Central memory CD4-positive, alpha-beta T cell (primary cell): ENCODE results near the gene PCGF5.
"Not testable (repeated sequence)": the region's sequence is repeated elsewhere in the genome, so short reads cannot be mapped to it uniquely, and the experiment has no call there.

Experiments
- DNase-seq: peaks from one replicate; pipeline ENCODE4 v3.0.0; 2022

The PCGF5 gene

DNA sequence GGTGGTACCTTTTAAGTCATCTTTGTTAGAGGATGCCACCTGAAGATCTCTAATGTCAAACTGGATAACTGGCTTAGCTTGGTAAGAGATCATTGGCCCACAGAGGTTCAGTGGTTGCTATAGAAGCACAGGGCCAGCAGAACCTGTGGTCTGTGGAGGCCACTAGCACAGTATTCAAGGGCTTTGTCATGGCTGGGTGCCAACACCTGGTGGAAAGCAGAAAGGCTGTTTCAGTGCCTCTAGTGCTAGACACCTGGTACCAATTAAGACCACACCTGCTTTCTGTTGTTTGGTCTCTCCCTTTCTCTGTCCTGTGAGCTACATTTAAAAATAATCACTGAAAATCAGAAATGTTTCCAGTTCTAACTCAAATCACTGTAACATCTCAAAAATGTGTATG, 10.0 kb upstream of the PCGF5 start:
- peak; percentile 20 for DNase-seq

DNA sequence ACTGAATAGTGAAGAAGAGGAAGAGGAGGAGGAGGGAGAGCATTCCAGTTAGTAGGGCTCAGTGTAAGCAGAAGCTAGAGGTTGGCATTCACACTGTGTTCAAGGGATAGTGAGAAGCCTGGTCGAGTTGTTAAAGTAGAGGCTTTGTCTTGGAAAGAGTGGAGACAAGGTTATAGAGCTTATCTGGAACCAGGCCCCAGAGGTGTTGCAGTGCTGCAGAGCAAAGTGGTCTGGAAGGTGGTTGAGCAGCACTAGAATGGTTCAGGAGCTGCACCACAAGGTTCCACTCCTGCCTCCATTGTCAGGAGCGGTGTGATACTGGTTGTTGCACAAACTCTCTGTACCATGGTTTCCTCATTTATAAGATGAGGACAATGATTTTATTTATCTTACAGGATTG, 8.8 kb upstream of the PCGF5 start:
- DNase-seq: no peak

DNA sequence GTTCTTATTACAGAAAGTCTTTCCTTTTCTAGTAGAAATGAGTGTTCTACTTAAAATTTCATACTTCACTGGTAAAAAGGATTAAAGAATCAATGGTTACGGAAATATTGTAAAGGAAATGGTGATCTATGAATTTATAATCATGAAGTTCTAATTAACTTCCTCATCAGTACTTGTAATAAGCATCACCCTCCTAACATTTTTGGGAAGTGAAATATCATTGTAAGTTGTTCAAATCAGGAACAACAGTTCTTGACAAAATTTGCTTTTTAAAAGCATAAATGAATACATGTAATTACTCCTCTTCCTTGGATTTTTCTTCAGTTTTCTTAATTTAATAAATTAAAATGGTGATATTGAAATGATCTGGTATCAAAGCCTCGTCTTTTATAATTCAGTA, 5.6 kb upstream of the PCGF5 start:
- DNase-seq: no peak

DNA sequence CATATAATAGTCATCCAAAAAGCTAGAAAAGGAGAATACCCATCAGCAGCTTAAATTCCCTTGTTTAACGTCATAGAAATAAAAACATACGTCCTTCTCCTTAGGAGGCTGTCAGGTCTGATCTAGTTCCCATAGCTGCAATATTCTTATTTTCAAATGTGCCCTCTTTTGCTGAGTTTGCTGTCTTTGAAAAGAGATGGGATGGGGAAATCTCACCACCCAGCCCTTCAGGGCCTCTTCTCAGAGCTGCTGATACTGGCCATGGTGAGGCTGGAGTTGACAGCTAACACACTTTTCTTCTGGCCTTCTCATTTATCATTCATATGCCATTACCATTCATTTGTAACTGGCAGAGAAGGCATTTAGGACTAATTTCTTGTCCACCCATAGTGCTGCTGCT, 5.1 kb upstream of the PCGF5 start:
- no peak for DNase-seq

DNA sequence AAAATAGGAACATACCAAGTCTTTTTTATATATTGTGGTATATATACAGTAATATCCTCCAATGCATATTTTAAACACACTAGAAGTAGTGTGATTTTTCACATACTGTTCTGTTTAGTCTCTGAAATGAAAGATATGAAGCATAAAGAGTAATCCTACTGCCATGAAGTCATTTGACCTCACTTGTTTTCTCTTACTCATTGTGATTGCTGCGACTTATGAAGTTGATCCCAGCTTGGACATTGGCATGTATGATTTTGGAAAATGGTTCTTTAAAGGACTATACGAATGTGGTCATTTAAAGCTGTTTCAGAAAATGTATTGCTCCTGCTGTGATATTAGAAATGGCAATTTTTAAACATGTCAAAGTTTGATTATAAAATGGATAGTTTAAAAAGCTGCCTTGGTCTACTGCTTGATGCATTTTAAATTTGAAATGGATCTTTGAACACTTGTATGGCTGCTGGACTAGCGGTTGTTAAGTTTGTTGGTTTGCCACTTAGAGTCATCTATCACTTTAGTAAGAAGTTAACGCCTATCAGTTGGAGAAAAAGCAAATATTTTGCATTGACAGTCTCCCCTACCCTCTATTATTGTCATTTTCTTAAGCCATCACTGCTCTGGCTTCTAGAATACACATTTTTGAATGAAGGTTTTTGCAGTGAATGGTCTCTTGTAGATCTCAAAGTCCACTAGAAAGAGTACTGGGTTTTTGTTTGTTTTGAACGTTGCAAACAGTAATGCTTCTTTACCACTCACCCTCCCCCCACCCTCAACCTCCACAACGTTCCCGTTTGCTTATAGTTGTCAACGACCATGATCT, 881 bp upstream of the PCGF5 start:
- DNase-seq: no peak

DNA sequence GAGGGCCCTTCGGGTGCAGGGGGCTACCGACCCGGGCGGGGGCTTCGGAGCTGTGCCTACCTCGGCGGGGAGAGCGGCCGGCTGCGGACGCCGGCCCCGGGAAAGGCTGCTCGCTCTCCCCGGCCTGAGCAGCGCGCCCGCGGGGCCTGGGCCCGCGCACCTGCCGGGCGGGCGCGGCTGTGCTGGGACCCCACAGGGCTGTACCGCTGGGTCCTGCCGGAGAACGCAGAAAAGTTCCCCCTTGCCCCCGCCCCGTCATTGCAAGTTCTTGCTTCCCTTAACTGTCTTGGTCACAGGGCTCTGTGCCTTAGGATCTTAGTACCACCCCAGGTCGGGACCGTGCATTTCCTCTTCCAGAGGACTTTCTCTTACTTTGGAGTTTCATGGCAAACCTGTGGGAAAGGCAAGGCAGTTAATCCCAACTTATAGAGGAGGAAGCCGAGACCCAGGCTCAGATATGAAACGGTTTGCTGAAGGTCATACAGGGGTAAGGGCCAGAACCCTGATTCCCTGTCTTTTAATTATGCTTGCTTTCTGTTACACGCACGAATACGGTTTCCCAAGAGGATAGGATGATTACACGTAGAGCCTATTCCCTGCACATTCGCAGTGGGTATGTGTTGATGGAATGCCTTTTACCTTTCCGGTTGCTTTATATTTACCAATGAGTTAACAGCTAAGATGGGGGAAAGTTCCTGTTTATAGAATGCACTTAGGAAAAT, 652 bp downstream of the PCGF5 start:
- DNase-seq: peak; percentile 16

DNA sequence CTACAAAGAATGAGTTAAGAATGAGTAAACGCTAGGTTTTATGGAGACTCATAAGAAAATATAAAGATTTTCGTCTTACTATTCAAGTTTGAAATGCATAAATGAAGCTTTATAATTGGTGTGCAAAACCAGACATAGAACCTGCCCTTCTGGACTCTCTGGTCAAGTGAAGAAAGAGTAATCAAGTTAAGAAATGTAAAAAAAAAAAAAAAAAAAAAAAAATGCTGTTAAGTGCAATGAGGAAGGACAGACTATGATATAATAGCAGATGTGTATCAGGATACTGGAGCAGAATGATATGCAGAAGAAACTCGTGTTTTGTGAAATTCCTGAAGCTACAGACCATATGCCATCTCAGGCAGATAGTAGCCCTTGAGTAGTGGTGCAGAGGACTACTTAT, 5.6 kb downstream of the PCGF5 start:
- DNase-seq: no peak

DNA sequence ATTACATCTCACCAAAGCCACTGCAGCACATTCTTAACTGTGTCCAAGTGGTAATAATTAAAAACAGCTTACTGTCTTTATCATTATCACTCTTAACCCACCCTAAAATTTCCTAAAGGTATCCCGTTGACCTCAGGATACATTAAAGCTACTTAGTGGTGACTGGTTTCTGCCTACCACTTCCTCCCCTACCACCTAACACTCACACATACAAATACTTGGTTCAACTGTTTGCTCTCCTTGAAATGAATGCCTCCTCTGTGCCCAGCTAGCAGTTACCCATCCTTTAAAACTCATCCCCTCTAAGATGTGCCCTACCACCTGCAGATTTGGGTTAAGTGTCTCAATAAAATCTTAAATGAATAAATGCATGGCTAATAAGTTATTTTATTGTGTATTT, 7.1 kb downstream of the PCGF5 start:
- DNase-seq: no peak

DNA sequence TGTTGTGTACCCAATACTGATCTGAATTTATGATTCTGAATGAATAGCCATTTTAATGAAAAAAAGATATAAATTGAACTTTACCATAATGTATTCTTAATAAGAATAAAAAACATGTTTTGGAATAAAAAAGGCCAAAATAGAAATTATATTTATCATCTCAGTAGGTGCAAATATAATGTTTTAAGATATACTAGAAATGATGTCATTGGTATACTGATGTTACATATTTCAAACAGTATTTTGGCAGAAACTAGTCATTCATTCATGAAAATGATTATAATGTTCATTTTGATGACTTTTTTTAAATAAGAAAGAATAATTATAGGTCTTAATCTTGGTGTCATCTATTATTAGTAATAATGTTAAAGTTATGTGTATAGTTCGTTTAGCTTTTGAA, 9.2 kb downstream of the PCGF5 start:
- no peak for DNase-seq

DNA sequence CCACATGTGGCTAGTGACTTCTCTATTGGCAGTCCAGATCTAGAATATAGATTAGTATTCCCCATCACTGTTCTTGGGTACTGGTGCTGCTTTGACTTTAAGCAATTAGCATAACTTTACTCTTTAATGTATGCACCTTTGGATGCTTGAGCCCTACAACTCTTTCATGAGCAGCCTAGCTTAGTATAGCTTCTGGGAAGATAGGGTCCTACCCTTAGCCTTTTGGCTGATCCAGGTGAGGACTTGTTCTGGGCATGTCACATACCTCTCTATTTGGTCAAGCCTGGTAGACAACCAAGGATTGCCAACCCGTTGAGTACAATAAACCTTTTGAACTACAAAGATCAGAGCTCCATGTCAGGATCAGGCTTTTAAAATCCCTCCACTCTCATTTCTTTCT, 17.7 kb downstream of the PCGF5 start:
- no peak for DNase-seq

DNA sequence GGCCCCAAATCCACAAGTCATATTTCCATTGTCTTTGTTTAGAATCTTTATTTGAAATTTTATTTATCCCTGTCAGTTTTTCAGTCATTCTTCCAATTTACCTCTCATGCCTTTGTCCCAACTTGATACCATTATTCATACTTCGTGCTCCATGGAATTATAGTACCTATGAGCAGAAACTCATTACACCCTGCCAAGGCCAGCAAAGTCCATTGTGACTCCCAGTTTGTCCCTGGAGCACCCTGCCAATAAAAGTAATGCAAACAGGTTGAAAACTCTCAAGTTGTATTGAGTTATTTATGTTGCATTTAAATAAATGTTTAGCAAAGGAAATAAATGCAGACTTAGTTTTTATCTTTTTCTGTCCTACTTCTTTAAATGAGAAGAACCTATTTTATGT, 19.3 kb downstream of the PCGF5 start:
- DNase-seq: no peak

DNA sequence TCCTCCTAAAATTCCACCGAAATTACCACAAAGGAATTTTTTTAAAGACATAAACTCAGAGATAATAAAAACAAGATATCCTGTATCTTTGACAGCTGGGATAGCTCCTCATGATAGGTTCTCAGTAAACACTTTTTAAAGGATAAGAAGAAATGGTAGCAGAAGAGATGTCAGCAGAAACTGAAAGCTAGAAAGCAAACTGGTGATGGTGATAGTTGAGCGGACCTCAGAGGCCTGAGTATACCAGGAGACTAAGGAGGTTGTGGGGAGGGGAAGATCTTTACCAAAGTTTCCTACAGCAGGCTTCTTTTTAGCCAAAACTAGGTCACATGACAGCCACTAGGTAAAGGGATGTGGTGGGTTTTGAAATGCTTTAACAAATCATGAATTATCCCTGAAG, 22.5 kb downstream of the PCGF5 start:
- no peak for DNase-seq

DNA sequence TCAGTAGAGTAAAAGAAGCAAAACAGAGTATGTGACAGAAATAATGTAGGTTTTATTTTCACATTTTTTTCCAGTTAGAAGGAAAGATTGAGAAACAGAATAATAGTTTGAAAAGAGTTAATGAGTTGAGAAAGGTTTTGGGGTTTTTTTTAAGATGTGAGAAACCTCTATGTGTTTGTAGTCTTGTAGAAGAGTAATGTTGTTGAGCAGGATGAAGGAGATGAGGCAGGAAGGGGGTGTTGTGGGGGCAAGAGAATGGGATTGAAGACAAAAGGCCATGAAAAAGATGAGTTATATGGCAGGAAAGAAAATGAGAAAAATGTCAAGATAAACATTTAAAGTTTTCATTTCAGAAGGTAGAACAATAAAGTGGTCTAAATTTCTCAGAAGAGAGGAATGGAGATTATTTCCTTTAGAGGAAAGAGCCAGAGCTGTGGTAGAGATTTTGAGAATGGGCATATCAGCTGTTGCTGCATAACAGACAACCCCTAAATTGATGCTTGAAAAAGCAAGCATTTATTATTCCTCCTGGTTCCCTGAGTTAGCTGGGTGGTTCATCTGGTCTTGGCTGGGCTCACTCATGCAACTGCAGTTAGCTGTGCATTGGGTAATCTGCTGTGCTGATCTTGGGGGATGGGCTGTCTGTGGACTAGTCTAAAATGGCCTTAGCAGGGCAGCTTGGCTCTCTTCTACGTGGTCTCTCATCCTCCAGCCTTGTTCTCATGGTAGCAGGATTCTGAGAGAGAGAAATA, 27.1 kb downstream of the PCGF5 start:
- no peak for DNase-seq

DNA sequence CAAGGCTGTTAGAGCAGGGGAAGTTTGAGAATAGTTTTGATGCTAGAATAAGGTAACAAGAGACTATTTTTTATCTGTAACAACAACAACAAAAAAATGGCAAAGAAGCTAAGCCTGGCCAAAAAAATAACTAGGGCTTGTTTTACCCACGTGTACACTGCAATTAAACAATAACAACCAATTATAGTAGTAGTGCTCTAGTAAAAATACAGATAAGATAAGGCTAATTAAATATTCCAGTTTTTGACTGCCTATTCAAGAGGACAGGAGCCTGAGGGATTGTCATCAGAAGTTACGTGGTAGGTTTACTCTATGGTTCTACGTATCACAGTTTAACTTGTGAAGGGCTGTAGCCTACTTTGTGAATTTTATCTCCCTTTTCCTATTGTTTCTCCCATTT, 29.2 kb downstream of the PCGF5 start:
- no peak for DNase-seq

DNA sequence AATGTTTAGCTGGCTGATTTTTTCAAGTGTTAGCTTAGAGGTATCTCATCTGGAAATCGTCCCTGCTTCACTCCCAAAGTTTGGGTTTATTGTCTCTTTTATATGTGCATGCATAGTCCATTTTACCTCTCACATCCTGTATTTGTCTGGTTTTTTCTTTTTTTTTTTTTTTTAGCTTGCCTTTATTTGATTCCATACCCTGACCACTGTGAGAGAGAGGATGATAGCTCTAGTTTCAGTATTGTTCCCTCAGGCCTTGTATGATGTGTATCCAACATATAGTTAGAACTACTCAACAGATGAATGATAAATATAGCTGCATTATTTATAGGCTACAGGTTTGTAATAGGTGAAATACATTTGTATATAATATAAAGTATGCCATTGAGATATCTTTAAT, 29.9 kb downstream of the PCGF5 start:
- DNase-seq: no peak

DNA sequence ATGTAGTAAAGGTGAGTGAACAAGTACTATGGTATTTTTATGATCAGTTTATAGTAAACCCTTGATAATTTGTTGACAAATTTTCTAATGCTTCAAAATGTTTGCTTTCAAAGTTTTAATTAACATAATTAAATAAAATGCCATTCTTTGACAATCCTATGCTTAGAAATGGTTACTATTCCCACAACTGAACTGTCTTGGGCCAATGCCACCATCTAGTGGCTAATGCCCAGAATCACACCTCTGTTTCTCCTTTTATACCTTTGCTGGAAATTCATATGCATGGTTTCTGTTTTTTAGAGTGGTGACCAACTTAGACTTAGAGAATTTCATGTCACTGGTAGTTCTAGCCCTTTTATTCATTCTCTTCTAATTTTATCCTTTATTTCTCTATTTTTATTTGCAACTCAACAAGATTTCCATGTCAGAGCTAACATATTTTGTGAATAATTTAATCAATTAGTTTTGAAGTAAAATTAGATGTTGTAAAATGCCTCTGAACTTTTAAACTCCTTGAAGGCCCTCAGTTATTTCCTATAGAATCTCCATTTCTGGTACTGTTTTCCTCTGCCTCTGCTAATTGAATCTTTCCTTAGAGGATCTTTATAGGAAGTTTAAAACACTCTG, 31.1 kb downstream of the PCGF5 start:
- DNase-seq: peak; percentile 64

DNA sequence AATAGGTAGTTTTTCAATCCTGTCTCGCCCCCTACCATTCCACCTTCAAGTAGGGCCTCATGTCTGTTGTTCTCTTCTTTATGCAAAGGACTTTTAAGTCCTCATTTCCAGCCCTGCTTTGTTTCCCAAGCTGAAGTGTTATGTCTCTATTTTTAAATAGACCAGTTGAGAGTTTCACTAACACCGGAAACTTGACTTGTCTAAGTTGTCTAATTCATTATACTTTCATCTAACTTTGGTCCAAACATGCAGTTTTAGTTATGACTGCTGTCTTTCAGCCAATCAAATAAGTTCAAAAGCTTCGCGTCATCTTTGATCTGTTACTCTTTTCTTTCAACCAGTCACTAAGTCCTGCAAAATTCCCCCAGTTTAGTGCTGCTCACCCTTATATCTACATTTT, 32.8 kb downstream of the PCGF5 start:
- no peak for DNase-seq

DNA sequence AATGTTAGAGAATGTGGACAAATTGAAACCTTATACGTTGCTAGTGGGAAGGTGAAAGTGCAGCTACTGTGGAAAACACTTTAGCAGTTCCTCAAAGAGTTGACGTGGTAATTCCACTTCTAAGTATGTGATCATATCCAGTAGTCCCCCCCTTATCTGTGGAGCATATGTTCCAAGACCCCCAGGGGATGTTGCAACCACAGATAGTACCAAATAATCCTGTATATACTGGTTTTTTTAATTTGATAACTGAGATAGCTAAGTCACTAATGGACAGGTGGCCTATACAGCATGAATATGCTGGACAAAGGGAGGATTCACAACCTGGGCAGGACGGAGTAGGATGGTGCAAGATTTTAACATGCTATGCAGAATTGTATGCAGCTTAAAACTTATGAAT, 36.8 kb downstream of the PCGF5 start:
- no peak for DNase-seq

DNA sequence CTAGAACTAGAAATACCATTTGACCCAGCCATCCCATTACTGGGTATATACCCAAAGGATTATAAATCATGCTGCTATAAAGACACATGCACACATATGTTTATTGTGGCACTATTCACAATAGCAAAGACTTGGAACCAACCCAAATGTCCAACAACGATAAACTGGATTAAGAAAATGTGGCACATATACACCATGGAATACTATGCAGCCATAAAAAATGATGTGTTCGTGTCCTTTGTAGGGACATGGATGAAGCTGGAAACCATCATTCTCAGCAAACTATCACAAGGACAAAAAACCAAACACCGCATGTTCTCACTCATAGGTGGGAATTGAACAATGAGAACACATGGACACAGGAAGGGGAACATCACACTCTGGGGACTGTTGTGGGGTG, 40.0 kb downstream of the PCGF5 start:
- DNase-seq: not testable (repeated sequence)

DNA sequence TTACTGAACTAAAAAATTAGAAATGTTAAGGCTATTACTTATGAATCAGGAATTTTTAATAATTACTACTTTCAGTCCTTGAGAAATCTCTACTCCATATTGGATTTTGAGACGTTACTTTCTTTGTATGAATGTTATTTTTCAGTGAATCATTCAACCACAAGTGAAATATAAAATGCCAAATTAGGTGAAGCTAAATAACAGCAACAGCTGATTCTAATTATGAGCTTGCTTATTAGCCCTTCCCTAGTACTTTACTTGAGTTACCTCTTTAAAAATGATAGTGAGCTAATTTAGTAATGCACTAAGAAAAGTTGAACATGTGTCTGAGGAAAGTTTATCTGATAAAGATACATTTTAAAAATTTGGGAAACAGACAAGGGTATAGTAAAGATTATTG, 51.4 kb downstream of the PCGF5 start:
- DNase-seq: no peak

DNA sequence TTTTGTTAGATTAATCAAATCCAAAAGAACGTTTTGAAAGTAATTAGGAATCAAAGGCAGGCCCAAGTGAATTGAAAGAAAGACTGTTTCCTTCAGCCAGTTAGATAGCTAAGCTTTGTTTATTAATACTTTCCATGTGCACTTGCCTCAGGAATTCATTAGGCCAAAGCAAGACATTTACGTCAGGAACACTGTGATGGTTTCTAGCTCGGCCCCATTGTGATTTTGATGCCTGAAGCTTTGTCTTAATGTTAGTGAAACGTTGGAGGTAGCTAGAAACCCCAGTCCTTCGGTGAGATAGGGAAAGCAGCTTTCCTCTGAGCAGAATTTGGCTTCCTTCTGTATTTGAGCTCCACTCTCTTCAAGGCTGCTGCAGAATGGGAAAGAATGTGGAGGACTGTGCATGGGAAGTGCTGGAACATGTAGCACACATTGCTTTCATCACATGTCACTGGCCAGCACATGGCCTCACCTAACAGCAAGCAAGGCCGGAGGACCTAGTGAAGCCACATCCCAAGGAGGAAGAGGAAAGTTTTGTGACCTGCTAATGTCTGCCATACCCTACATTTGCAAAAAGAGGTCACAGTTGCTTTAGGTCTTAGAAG, 64.1 kb downstream of the PCGF5 start:
- no peak for DNase-seq

DNA sequence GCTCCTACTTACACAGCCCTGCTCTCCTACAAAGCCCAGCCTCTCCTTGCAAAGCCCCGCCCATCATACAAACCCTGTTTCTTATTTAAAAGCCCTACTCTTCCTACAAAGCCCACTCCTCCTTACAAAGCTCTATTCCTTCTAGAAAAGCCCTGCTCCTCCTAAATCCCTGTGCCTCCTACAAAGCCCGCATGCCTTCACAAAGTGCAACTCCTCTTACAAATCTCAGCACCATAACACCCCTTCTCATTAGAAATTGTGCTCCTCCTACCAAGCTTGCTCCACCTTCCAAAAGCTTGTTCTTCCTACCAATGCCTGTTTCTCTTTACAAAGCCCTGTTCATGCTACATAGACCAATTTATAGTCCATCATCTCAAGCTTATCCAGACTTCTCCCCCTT, 66.1 kb downstream of the PCGF5 start:
- DNase-seq: no peak

DNA sequence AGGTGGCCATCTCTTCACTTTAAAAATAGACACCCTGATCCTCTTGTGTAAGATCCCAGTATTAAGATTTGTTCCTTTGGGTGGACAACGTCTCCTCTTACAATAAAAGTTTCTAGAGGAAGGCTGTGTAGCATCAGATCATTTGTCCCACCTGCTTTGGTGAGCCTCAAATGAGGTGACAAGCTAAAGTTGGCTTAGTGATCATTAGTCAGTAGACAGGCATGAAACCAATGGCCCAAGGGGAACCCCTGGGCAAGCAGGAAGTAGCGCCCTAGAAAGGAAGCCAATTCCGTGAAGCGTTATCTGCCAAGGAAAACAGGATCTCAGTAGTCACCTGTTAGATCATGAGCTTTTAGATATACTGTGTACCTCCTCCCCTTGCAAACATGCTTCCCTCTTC, 66.8 kb downstream of the PCGF5 start:
- DNase-seq: no peak
